HG02678 (cell line): Measurements from ENCODE around the gene EIF5.

ENCODE experiments used
- ATAC-seq: cut with Tn5 transposase; IDR thresholded peaks from one replicate; pipeline ENCODE4 v1.9.1; 2021; ENCODE audit warnings: mild to moderate bottlenecking, moderate library complexity; ENCODE audit not compliant: unreplicated experiment

The EIF5 gene

GRCh38 chr14:103392106-103392505 lies 58.1 kb downstream of the EIF5 start:
- no peak for ATAC-seq

- ATAC-seq, result no peak
Measured at GRCh38 chr14:103392572-103392971, 58.5 kb downstream of the EIF5 start.

- ATAC-seq, result no peak
Measured at GRCh38 chr14:103393070-103393469, 59.0 kb downstream of the EIF5 start.

- ATAC-seq, result no peak
Measured at GRCh38 chr14:103393676-103394626, 59.9 kb downstream of the EIF5 start.
